ENCODE measurements around the gene GIT2.
"Not testable (repeated sequence)": the region's sequence is repeated elsewhere in the genome, so short reads cannot be mapped to it uniquely, and the experiment has no call there.

Gene GIT2

GRCh38 chr12:110006115-110006514 is 9.9 kb upstream of the GIT2 start:
- no peak for DNase-seq (ENCODE audit: low read depth, low spot score)

GRCh38 chr12:110005319-110005973 is 9.3 kb upstream of the GIT2 start:
- DNase-seq (ENCODE audit: low read depth, low spot score), result no peak

GRCh38 chr12:110004598-110004997 is 8.4 kb upstream of the GIT2 start:
- no peak for DNase-seq (ENCODE audit: low read depth, low spot score)

- no peak for DNase-seq (ENCODE audit: low read depth, low spot score)
Measured at GRCh38 chr12:110002676-110003515, 6.7 kb upstream of the GIT2 start.

- DNase-seq (ENCODE audit: low read depth, low spot score), result no peak
Measured at GRCh38 chr12:110001596-110001995, 5.4 kb upstream of the GIT2 start.

- DNase-seq (ENCODE audit: low read depth, low spot score), result no peak
Measured at GRCh38 chr12:109999983-110000505, 3.9 kb upstream of the GIT2 start.

- DNase-seq (ENCODE audit: low read depth, low spot score), result no peak
Measured at GRCh38 chr12:109999649-109999971, 3.4 kb upstream of the GIT2 start.

- peak; percentile 85 for DNase-seq (ENCODE audit: low read depth, low spot score)
Measured at GRCh38 chr12:109998904-109999648, 2.9 kb upstream of the GIT2 start, which contains the start of gene ANKRD13A. TSS of gene ANKRD13A (plus strand) at chr12:109999430. CDS start at chr12:109999689, 259 bp downstream.

GRCh38 chr12:109998241-109998903 is 2.2 kb upstream of the GIT2 start:
- DNase-seq (ENCODE audit: low read depth, low spot score), result no peak

GRCh38 chr12:109997393-109997792 is 1.2 kb upstream of the GIT2 start:
- DNase-seq (ENCODE audit: low read depth, low spot score), result no peak

- DNase-seq (ENCODE audit: low read depth, low spot score), result no peak
Measured at GRCh38 chr12:109996483-109996853, 300 bp upstream of the GIT2 start.

- no peak for DNase-seq (ENCODE audit: low read depth, low spot score)
Measured at GRCh38 chr12:109995361-109995685, 845 bp downstream of the GIT2 start.

GRCh38 chr12:109994401-109995175 is 1.6 kb downstream of the GIT2 start:
- no peak for DNase-seq (ENCODE audit: low read depth, low spot score)

GRCh38 chr12:109993091-109993490 is 3.1 kb downstream of the GIT2 start:
- DNase-seq (ENCODE audit: low read depth, low spot score), result no peak

GRCh38 chr12:109991586-109991985 is 4.6 kb downstream of the GIT2 start:
- no peak for DNase-seq (ENCODE audit: low read depth, low spot score)

- DNase-seq (ENCODE audit: low read depth, low spot score), result no peak
Measured at GRCh38 chr12:109989380-109989779, 6.8 kb downstream of the GIT2 start.

- DNase-seq (ENCODE audit: low read depth, low spot score), result no peak
Measured at GRCh38 chr12:109988903-109989302, 7.3 kb downstream of the GIT2 start.

GRCh38 chr12:109988274-109988673 is 7.9 kb downstream of the GIT2 start:
- no peak for DNase-seq (ENCODE audit: low read depth, low spot score)

- DNase-seq (ENCODE audit: low read depth, low spot score), result no peak
Measured at GRCh38 chr12:109987615-109988014, 8.6 kb downstream of the GIT2 start.

- DNase-seq (ENCODE audit: low read depth, low spot score), result not testable (repeated sequence)
Measured at GRCh38 chr12:109986236-109986635, 9.9 kb downstream of the GIT2 start.
